GM23338 (cell line): ENCODE results near the gene PDE6H. TPM values are rescaled to one million over a fixed set of nuclear protein-coding genes. Genes with fewer than 3 reads are reported as not detected.

Experiments
- ATAC-seq: fragments of 200-7000 bp; cut with Tn5 transposase; 3 replicates; pipeline ENCODE4 v1.9.1; 2020
- DNase-seq: peaks from one replicate; pipeline ENCODE4 v3.0.0-alpha.2; 2015; ENCODE audit warnings: low spot score
- H2AFZ ChIP-seq: fragments of 200-600 bp; sonication (generic); 2 replicates; pipeline ENCODE4 v1.8.0; 2016; ENCODE audit warnings: antibody characterized with exemption, mild to moderate bottlenecking, moderate library complexity
- H3F3A ChIP-seq: fragments of 200-600 bp; sonication (generic); replicated peaks from 2 replicates; pipeline ENCODE4 v1.8.0; 2017; ENCODE audit warnings: antibody characterized with exemption, mixed run types, low read depth
- H3K27ac ChIP-seq: fragments of 200-600 bp; sonication (generic); 2 replicates; pipeline ENCODE4 v1.6.1; 2016; ENCODE audit warnings: low read depth
- H3K27me3 ChIP-seq: fragments of 200-600 bp; sonication (generic); 2 replicates; pipeline ENCODE4 v1.8.0; 2016; ENCODE audit warnings: mild to moderate bottlenecking, mixed run types, moderate library complexity; ENCODE audit not compliant: insufficient read depth
- H3K36me3 ChIP-seq: fragments of 200-600 bp; sonication (generic); 2 replicates; pipeline ENCODE4 v1.8.0; 2016; ENCODE audit warnings: mild to moderate bottlenecking; ENCODE audit not compliant: insufficient read depth
- H3K4me1 ChIP-seq: fragments of 200-600 bp; sonication (generic); 2 replicates; pipeline ENCODE4 v1.8.0; 2016; ENCODE audit warnings: mild to moderate bottlenecking, moderate library complexity; ENCODE audit not compliant: insufficient read depth
- H3K4me2 ChIP-seq: fragments of 200-600 bp; sonication (generic); 2 replicates; pipeline ENCODE4 v1.7.1; 2017; ENCODE audit warnings: mixed run types
- H3K4me3 ChIP-seq: fragments of 200-600 bp; sonication (generic); 2 replicates; pipeline ENCODE4 v1.6.1; 2016; ENCODE audit warnings: mixed run types
- H3K79me2 ChIP-seq: fragments of 200-600 bp; sonication (generic); replicated peaks from 2 replicates; pipeline ENCODE4 v1.8.0; 2017; ENCODE audit warnings: mild to moderate bottlenecking; ENCODE audit not compliant: insufficient read depth
- H3K9me2 ChIP-seq: fragments of 200-600 bp; sonication (generic); 2 replicates; pipeline ENCODE4 v1.8.0; 2017; ENCODE audit not compliant: insufficient read depth
- H4K20me1 ChIP-seq: fragments of 200-600 bp; sonication (generic); replicated peaks from 2 replicates; pipeline ENCODE4 v1.8.0; 2017; ENCODE audit warnings: mild to moderate bottlenecking; ENCODE audit not compliant: insufficient read depth
- H3K27ac Mint-ChIP-seq: 2 replicates; pipeline ENCODE4 v1.8.0; 2020; ENCODE audit warnings: inconsistent platforms, mild to moderate bottlenecking, moderate library complexity, mixed read lengths
- H3K27me3 Mint-ChIP-seq: 3 replicates; pipeline ENCODE4 v1.8.0; 2022; ENCODE audit warnings: low read depth, mild to moderate bottlenecking, moderate library complexity, mixed read lengths, inconsistent platforms; ENCODE audit not compliant: insufficient read depth, poor library complexity
- H3K36me3 Mint-ChIP-seq: 3 replicates; pipeline ENCODE4 v1.8.0; 2021; ENCODE audit warnings: low read depth, mild to moderate bottlenecking, inconsistent platforms, moderate library complexity, mixed read lengths
- H3K4me1 Mint-ChIP-seq: 3 replicates; pipeline ENCODE4 v1.8.0; 2020; ENCODE audit warnings: mild to moderate bottlenecking, inconsistent platforms, mixed read lengths
- H3K4me3 Mint-ChIP-seq: 3 replicates; pipeline ENCODE4 v1.8.0; 2021; ENCODE audit warnings: moderate library complexity, mild to moderate bottlenecking, inconsistent platforms, mixed read lengths
- H3K9me3 Mint-ChIP-seq: 3 replicates; pipeline ENCODE4 v1.8.0; 2020; ENCODE audit warnings: moderate library complexity, mild to moderate bottlenecking, inconsistent platforms, mixed read lengths
- CREB1 ChIP-seq: fragments of 250-450 bp; sonication (Bioruptor Pico); IDR thresholded peaks from 2 replicates; pipeline ENCODE4 v1.5.0; 2020; ENCODE audit warnings: low read depth, mild to moderate bottlenecking, moderate library complexity
- EZH2phosphoT487 ChIP-seq: fragments of 200-600 bp; sonication (generic); IDR thresholded peaks from one replicate; pipeline ENCODE4 v1.8.1; 2018; ENCODE audit warnings: antibody characterized with exemption; ENCODE audit not compliant: unreplicated experiment
- JUNB ChIP-seq: IDR thresholded peaks from one replicate; pipeline ENCODE4 v1.6.1; 2016; ENCODE audit warnings: antibody characterized with exemption; ENCODE audit not compliant: unreplicated experiment
- STAT1 ChIP-seq: IDR thresholded peaks from one replicate; pipeline ENCODE4 v1.6.1; 2016; ENCODE audit warnings: antibody characterized with exemption; ENCODE audit not compliant: unreplicated experiment
- ZNF331 ChIP-seq: fragments of 250-450 bp; sonication (Bioruptor Pico); IDR thresholded peaks from 2 replicates; pipeline ENCODE4 v1.5.0; 2020; ENCODE audit warnings: low read depth, mild to moderate bottlenecking, moderate library complexity
- polyA plus RNA-seq: library from polyadenylated mRNA; unstranded; fragments of >200 nt; fragmentation: Nextera tagmentation; extraction: Ambion mirVana; gene quantifications from 2 replicates; pipeline ENCODE4 v1.2.1, GENCODE V29; 2016
- total RNA-seq: library from RNA; depleted of rRNA; stranded (reverse); fragments of >200 nt; shearing (Covaris generic); gene quantifications from 2 replicates; pipeline ENCODE4 v1.2.3, GENCODE V29; 2014
- TF ChIP-seq, protein P1 (sequence below): IDR thresholded peaks from 2 replicates; pipeline ENCODE4 v1.6.1; 2016; ENCODE audit warnings: antibody characterized with exemption
- TF ChIP-seq, protein P2 (sequence below): fragments of 250-450 bp; sonication (Bioruptor Pico); IDR thresholded peaks from 2 replicates; pipeline ENCODE4 v1.5.0; 2020; ENCODE audit warnings: mild to moderate bottlenecking, moderate library complexity

Gene PDE6H
- total and polyA plus RNA-seq, 2 experiments from 2014 or later: not detected

DNA sequence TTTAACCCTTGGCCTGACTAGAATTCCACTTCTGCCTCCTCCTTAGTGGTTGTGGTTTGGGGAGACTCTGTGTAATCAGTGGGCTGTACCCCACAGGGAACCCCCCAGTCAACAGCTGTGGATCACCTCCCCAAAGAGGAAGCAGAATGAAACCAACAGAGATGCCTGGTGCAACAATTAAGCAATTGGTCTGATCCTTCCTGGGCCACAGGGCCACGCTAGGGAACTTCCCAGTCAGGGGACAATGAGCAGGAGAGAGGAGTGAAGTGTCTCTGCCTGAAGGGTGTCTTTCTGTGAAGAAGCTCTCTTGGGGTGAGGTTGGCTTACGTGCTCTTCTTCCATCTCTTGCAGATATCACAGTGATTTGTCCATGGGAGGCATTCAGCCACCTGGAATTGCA, 8.2 kb downstream of the PDE6H start (continued):
- TF ChIP-seq, protein P1, sequence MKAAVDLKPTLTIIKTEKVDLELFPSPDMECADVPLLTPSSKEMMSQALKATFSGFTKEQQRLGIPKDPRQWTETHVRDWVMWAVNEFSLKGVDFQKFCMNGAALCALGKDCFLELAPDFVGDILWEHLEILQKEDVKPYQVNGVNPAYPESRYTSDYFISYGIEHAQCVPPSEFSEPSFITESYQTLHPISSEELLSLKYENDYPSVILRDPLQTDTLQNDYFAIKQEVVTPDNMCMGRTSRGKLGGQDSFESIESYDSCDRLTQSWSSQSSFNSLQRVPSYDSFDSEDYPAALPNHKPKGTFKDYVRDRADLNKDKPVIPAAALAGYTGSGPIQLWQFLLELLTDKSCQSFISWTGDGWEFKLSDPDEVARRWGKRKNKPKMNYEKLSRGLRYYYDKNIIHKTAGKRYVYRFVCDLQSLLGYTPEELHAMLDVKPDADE: no peak
- TF ChIP-seq JUNB (no peak), EZH2phosphoT487 (no peak)

DNA sequence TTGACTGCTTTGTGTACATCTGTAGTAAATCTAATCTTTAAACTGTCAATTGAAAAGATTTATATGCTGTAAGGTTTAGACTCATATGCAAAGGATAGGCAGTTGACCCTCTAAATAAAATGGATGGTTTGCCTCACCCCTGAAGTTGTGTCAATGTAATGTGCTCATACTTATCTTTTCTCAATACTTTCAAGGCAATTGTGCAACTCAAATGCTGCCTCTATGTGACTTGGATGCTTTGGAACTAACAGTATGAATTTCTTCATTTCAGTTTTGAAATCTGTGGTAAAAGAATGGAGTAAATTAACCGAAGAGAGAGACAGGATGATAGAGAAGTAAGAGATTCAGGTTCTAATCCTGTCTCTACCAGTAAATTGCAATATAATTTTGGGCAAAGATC, 9.7 kb downstream of the PDE6H start:
- Histone ChIP-seq H2AFZ (no peak overlapping the region), H3K36me3 (no peaks in the 10 kb centered on the region), H4K20me1 (no peaks in the 10 kb centered on the region), H3K9me2 (no peaks in the 10 kb centered on the region), H3K4me1 (no peaks in the 10 kb centered on the region), H3K79me2 (no peaks in the 10 kb centered on the region), H3K27me3 (no peaks in the 10 kb centered on the region), H3K4me3 (no peak overlapping the region), H3K4me2 (no peak overlapping the region), H3K27ac (no peak overlapping the region), H3F3A (no peaks in the 10 kb centered on the region)
- Mint-ChIP-seq H3K9me3 (no peaks in the 10 kb centered on the region), H3K27me3 (no peaks in the 10 kb centered on the region), H3K27ac (no peak overlapping the region), H3K4me3 (no peak overlapping the region), H3K36me3 (no peaks in the 10 kb centered on the region), H3K4me1 (peaks cover 5% of the 10 kb centered on the region; the same call in 1 of the 3 replicates)
- TF ChIP-seq, protein P2, sequence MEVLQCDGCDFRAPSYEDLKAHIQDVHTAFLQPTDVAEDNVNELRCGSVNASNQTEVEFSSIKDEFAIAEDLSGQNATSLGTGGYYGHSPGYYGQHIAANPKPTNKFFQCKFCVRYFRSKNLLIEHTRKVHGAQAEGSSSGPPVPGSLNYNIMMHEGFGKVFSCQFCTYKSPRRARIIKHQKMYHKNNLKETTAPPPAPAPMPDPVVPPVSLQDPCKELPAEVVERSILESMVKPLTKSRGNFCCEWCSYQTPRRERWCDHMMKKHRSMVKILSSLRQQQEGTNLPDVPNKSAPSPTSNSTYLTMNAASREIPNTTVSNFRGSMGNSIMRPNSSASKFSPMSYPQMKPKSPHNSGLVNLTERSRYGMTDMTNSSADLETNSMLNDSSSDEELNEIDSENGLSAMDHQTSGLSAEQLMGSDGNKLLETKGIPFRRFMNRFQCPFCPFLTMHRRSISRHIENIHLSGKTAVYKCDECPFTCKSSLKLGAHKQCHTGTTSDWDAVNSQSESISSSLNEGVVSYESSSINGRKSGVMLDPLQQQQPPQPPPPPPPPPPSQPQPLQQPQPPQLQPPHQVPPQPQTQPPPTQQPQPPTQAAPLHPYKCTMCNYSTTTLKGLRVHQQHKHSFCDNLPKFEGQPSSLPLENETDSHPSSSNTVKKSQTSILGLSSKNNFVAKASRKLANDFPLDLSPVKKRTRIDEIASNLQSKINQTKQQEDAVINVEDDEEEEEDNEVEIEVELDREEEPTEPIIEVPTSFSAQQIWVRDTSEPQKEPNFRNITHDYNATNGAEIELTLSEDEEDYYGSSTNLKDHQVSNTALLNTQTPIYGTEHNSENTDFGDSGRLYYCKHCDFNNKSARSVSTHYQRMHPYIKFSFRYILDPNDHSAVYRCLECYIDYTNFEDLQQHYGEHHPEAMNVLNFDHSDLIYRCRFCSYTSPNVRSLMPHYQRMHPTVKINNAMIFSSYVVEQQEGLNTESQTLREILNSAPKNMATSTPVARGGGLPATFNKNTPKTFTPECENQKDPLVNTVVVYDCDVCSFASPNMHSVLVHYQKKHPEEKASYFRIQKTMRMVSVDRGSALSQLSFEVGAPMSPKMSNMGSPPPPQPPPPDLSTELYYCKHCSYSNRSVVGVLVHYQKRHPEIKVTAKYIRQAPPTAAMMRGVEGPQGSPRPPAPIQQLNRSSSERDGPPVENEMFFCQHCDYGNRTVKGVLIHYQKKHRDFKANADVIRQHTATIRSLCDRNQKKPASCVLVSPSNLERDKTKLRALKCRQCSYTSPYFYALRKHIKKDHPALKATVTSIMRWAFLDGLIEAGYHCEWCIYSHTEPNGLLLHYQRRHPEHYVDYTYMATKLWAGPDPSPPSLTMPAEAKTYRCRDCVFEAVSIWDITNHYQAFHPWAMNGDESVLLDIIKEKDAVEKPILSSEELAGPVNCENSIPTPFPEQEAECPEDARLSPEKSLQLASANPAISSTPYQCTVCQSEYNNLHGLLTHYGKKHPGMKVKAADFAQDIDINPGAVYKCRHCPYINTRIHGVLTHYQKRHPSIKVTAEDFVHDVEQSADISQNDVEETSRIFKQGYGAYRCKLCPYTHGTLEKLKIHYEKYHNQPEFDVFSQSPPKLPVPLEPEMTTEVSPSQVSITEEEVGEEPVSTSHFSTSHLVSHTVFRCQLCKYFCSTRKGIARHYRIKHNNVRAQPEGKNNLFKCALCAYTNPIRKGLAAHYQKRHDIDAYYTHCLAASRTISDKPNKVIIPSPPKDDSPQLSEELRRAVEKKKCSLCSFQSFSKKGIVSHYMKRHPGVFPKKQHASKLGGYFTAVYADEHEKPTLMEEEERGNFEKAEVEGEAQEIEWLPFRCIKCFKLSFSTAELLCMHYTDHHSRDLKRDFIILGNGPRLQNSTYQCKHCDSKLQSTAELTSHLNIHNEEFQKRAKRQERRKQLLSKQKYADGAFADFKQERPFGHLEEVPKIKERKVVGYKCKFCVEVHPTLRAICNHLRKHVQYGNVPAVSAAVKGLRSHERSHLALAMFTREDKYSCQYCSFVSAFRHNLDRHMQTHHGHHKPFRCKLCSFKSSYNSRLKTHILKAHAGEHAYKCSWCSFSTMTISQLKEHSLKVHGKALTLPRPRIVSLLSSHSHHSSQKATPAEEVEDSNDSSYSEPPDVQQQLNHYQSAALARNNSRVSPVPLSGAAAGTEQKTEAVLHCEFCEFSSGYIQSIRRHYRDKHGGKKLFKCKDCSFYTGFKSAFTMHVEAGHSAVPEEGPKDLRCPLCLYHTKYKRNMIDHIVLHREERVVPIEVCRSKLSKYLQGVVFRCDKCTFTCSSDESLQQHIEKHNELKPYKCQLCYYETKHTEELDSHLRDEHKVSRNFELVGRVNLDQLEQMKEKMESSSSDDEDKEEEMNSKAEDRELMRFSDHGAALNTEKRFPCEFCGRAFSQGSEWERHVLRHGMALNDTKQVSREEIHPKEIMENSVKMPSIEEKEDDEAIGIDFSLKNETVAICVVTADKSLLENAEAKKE (CRISPR knock-in tag): no peak
- no peak for TF ChIP-seq JUNB
- TF ChIP-seq CREB1: no peak
- no peak for TF ChIP-seq ZNF331
- TF ChIP-seq STAT1: no peak
- TF ChIP-seq, protein P1: no peak
- ATAC-seq (no peak), DNase-seq (no peak)
